WI38 (cell line): ENCODE data around the gene SLC6A6.

ENCODE experiments used
- H3K4me3 ChIP-seq: 2 replicates; pipeline ENCODE4 v1.5.1; 2011; ENCODE audit warnings: low read depth, mild to moderate bottlenecking, control low read depth, low read length
- TF ChIP-seq, protein P1 (sequence below): IDR thresholded peaks from 2 replicates; pipeline ENCODE4 v1.5.1; 2012; ENCODE audit warnings: low read depth, mild to moderate bottlenecking, control low read depth, low read length

Gene SLC6A6

DNA sequence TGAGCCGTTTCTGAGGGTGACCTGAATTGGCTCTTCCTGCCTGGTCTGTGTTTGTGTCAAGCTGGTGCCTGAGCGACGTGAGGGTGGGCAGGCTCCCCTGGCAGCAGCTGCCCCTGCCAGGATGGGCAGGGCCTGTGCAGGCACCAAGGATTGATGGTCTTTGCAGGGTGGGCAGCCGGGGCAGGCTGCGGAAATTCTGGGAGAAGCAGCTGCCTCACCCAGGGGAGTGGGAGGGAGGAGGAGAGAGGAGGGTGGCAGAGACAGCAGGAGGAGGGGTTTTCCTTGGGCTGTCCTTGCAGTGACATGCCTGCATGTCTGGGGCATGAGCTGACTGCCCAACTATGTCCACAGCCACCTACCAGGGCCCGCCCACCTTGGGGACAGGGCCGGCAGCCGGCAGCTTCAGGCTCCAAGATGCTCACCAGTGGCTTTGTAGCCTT lies 27.9 kb upstream of the SLC6A6 start:
- no peak overlapping the region for H3K4me3 ChIP-seq
- TF ChIP-seq, protein P1, sequence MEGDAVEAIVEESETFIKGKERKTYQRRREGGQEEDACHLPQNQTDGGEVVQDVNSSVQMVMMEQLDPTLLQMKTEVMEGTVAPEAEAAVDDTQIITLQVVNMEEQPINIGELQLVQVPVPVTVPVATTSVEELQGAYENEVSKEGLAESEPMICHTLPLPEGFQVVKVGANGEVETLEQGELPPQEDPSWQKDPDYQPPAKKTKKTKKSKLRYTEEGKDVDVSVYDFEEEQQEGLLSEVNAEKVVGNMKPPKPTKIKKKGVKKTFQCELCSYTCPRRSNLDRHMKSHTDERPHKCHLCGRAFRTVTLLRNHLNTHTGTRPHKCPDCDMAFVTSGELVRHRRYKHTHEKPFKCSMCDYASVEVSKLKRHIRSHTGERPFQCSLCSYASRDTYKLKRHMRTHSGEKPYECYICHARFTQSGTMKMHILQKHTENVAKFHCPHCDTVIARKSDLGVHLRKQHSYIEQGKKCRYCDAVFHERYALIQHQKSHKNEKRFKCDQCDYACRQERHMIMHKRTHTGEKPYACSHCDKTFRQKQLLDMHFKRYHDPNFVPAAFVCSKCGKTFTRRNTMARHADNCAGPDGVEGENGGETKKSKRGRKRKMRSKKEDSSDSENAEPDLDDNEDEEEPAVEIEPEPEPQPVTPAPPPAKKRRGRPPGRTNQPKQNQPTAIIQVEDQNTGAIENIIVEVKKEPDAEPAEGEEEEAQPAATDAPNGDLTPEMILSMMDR = no peak

DNA sequence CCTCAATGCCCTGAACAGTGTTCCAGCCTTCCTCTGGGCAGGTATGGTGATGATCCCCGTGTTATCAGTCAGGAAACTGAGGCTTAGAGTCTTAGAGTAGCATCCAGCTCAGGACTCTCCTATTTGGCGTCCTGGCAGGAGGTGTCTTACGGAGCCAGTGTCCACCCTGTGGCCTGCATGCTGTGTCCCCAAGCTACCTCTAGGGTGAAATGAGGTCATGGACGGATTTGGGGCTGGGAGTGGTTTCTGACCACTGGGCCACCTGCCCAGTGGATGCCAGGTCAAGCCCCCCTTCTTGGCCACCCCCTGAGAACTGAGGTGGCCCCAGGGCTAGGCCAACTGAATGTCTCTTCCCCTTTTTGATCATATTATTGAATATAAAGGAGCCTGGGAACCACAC lies 27.2 kb upstream of the SLC6A6 start:
- TF ChIP-seq, protein P1 = no peak
- H3K4me3 ChIP-seq = no peak overlapping the region

DNA sequence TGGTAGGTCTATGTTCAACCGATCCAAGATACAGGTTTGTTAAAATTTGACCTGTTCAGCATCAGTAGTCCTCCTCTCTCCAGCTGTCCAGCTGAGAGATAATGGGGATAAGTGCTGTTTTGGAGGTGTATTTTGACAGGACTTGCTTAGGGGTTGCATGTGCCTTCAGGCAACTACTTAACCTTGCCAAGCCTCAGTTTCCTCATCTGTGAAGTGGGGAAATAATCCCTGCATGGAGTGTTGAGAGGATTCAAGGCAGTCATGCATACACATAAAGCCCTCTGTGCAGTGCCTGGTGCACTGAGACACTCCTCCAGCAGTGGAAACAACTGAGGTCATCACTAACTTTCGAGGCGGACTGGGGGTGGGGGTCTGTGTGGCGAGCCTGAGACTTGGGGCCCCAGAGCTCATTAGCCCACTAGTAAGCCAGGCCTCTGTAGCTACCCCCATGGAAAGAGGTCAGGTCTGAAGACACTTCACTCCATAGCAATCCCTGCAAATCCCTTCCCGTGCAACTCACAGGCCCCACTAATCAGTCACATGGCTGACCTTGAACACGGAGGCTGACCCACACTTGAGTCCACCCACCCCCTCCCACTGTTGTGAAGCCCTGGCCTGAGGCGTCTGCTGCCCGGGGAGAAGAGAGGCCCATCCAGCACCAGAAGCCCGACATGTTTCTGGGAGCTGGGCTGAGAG lies 25.9 kb upstream of the SLC6A6 start:
- TF ChIP-seq, protein P1 = no peak
- no peak overlapping the region for H3K4me3 ChIP-seq

DNA sequence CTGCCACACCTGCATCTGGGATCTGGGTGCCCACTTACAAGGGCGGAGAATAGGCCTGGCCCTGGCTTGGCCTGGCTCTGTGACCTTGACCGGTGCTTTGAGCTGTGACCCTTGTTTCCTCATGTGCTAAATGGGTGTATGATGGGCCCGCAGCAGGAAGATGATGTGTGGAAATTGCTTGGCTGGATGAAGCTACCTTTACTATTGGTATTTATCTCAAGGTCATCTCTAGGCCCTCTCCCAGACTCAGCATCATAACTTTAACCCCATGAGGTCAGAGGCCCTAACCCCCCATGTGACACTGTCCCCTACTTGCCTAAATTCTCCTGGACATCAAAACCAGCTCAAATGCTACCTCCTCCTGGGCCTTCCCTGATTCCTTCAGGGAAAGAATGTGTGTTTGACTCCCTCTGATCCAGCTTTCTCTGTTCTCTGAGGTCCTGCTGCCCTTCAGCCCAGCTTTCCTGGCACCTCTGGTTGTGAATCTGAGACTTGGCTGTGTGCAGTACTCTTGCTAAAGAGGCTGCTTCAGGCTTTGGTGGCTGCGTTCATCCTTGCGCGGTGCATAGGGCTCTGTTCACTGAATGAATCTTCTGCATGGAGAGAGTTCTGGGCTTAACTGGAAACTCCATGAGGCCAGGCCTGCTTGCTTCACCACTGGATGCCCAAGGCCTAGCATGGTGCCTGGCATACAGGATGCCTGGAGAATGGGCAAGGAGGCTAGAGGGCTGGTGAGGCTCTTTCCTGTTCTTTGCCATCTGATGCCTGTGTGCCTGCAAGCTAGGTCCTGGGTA lies 25.2 kb upstream of the SLC6A6 start:
- H3K4me3 ChIP-seq = no peak overlapping the region
- TF ChIP-seq, protein P1 = no peak

DNA sequence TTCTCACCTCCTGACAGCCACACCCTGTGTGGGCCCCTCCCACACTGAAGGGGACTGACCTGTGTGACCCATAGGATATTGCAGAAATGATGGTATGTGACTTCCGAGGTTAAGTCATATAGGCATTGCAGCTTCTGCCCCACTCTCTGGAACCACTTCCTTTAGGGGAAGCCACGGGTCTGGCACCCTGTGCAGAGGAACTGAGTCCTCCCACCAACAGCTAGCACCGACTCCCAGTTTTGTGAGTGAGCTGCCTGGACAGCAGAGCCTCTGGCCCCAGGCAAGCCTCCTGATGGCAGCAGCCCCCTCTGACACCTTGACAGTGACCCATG lies 24.6 kb upstream of the SLC6A6 start:
- no peak overlapping the region for H3K4me3 ChIP-seq

DNA sequence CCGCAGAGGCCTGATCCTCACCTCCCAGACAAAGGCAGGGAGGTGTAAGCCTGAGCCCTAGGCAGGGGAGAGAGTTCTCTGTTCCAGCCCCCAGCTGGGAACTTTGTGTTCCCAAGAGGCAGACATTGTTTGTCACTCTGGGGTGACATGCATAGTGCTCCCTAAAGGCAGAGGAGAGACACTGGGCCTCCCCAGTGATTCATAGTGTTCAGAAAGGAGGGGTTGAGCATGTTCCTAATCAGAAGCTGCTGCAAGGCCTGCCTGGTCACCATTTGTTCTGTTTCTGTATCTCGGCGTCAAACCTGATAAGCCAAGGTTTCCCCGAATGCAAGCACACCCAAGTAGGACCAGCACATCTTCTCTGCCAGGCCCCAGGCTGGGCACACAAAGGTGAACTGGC lies 24.0 kb upstream of the SLC6A6 start:
- TF ChIP-seq, protein P1 = no peak
- H3K4me3 ChIP-seq = no peak overlapping the region

More for the DNA sequence above, 24.6 kb upstream of the SLC6A6 start:
- TF ChIP-seq, protein P1 = no peak

DNA sequence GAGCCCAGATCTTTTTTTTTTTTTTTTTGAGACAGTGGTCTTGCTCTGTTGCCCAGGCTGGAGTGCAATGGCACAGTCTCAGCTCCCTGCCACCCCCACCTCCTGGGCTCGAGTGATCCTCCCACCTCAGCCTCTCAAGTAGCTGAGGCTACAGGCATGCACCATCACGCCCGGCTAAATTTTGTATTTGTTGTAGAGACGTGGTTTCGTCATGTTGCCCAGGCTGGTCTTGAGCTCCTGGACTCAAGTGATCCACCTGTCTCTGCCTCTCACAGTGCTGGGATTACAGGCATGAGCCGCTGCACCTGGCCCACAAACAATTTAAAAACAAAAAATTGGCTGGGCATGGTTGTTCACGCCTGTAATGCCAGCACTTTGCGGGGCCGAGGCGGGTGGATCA lies 22.6 kb upstream of the SLC6A6 start:
- no peak overlapping the region for H3K4me3 ChIP-seq
- TF ChIP-seq, protein P1 = no peak
